Measurements from ENCODE around the gene TANC2.

DNA sequence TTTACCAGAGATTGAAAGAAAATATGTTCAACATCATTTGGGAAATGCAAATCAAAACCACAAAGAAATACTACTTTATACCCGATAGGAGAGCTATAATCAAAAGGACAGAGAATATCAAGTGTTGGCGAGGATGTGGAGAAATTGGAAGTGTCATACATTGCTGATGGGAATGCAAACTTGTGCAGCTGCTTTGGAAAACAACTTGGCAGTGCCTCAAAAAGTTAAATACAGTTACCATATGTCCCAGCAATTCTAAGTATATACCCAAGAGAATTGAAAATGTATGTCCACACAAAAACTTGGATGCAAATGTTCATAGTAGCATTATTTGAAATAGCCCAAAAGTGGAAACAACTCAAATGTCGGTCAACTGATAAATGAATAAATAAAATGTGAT lies 17.0 kb upstream of the TANC2 start:
- TF ChIP-seq EZH2 (IDR thresholded peaks at IDR 0.05; ENCODE audit: borderline replicate concordance, low read length), result no peak
- TF ChIP-seq, protein P1, sequence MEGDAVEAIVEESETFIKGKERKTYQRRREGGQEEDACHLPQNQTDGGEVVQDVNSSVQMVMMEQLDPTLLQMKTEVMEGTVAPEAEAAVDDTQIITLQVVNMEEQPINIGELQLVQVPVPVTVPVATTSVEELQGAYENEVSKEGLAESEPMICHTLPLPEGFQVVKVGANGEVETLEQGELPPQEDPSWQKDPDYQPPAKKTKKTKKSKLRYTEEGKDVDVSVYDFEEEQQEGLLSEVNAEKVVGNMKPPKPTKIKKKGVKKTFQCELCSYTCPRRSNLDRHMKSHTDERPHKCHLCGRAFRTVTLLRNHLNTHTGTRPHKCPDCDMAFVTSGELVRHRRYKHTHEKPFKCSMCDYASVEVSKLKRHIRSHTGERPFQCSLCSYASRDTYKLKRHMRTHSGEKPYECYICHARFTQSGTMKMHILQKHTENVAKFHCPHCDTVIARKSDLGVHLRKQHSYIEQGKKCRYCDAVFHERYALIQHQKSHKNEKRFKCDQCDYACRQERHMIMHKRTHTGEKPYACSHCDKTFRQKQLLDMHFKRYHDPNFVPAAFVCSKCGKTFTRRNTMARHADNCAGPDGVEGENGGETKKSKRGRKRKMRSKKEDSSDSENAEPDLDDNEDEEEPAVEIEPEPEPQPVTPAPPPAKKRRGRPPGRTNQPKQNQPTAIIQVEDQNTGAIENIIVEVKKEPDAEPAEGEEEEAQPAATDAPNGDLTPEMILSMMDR (conservative IDR thresholded peaks at IDR 0.05 in 1 of 2, IDR thresholded peaks at IDR 0.05 in 1 of 2; ENCODE audit: extremely low read depth in 1 of 2, insufficient read depth in 1 of 2, low read depth in 1 of 2, low read length in 2 of 2), result no peak

Measured in mammary epithelial cell (primary cell).